ENCODE measurements around the gene SLC9B1.
"Not testable (repeated sequence)": the region's sequence is repeated elsewhere in the genome, so short reads cannot be mapped to it uniquely, and the experiment has no call there.

Gene SLC9B1

GRCh38 chr4:103011378-103012025, 8.0 kb downstream of the SLC9B1 start:
- DNase-seq, result no peak

GRCh38 chr4:103010804-103011203, 8.7 kb downstream of the SLC9B1 start:
- DNase-seq, result no peak

DNA sequence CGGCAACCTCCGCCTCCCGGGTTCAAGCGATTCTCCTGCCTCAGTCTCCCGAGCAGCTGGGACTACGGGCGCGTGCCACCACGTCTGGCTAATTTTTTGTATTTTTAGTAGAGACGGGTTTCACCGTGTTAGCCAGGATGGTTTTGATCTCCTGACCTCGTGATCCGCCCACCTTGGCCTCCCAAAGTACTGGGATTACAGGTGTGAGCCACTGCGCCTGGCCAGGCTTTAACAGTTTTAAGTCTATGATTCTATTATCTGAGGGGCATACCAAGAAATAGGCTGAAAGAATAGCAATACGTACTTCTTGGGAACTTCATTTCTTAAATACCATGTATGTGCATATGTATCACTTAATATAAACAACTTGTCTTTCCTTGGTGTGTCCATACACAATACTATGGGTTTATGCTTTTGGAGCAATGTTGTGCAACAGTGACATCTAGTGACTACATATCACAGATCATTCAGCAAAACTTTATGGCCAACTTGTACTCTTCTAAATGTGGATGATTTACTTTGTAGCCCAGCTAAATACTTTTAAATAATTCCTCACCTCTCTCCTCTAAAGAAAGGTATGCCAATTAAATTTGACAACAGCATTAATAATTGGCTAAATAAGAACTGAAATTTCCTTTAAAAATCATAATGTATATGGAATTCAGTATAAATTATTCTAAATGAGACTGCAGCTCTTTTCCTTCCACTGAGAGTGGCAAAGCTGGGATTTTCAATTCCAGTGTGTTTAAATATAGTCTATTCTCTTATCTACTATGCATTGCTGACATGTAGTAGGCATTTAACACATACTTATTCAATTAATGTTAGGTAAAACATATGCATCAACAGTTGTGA, 10.4 kb downstream of the SLC9B1 start:
- no peak for DNase-seq

- DNase-seq, result no peak
These were observed 17.0 kb downstream of the SLC9B1 start for GRCh38 chr4:103002551-103002950.

- DNase-seq, result no peak
These were observed 24.7 kb downstream of the SLC9B1 start for GRCh38 chr4:102994803-102995202.

GRCh38 chr4:102993985-102994384, 25.5 kb downstream of the SLC9B1 start:
- not testable (repeated sequence) for DNase-seq

DNA sequence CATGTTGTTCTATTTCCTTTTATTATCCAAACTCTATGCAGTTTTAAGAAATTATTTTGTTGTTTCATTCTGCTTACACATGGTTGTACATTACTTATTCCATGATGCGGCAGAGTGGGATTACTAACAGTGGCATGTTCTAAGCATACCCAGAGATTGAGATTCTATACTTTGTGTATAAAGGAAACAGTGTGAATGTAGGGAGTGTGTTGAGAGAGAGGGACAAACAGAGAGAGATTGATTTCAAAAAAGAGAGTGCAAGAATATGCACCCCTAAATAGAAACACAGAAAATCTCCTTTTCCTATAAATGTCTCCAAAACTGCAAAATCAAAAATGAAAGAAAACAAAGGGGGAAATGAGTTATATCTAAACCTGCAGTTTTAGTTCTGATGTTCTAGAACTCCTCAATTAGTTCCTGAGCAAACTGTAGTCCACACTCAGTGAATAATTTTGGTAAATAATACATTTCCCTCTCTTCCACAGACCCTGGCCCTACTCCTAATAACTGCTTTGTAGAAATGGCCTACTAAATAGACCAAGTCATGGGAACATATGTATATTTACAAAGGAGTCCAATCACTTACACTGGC, 31.0 kb downstream of the SLC9B1 start:
- no peak for DNase-seq

DNA sequence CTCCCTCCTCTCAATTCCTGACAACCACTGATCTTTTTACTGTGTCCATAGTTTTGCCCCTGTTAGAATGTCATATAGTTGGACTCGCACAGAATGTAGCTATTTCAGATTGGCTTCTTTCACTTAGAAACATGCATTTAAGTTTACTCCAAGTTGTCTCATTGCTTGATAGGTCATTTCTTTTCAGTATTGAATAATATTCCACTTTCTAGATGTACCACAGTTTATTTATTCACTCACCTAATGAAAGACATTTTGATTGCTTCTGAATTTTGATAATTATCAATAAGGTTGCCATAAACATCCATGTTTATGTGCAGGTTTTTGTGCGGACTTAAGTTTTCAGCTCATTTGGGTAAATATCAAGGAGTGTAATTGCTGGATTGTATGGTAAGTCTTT, 38.5 kb downstream of the SLC9B1 start:
- no peak for DNase-seq

DNA sequence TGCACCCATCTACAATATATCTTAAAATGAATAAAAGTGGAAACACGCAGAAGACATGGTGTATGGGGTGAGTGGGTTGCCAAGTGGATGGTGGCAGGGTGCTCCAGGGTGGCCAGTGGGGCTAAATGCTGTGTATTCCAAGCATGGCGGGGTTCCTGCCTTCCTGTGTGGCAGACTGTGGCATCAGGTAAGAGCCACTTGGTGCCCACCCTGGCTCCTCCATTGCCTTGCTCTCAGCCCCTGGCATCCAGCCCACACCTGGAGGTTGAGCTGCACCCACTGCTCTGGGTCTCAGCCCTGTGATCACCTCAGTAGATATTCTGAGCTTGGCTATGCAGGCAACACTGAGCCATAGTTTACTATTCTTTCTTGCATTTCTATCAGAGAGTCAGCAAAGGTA, 57.7 kb downstream of the SLC9B1 start:
- DNase-seq, result not testable (repeated sequence)

GRCh38 chr4:102959496-102959895, 60.0 kb downstream of the SLC9B1 start:
- DNase-seq, result no peak

- no peak for DNase-seq
These were observed 74.4 kb downstream of the SLC9B1 start for GRCh38 chr4:102945066-102945465.

DNA sequence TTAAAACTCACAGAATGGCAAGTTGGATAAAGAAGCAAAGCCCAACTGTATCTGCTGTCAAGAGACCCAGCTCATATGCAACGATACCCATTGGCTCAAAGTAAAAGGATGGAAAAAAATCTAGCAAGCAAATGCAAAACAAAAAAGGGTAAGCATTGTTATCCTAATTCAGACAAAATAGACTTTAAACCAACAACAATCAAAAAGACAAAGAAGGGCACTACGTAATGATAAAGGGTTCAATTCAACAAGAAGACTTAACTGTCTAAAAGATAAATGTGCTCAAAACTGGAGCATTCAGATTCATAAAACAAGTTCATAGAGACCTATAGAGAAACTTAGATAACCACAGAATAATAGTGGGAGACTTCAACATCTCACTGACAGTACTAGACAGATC, 81.4 kb downstream of the SLC9B1 start:
- DNase-seq, result not testable (repeated sequence)

- DNase-seq, result no peak
These were observed 83.8 kb downstream of the SLC9B1 start for GRCh38 chr4:102935716-102936115.

DNA sequence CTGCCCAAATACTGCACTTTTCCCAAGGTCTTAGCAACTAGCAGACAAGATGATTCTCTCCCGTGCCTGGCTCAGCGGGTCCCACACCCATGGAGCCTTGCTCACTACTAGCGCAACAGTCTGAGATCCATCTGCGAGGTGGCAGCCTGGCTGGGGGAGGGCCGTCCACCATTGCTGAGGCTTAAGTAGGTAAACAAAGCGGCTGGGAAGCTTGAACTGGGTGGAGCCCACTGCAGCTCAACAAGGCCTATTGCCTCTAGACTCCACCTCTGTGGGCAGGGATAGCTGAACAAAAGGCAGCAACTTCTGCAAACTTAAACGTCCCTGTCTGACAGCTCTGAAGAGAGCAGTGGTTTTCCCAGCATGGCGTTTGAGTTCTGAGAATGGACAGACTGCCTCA, 99.8 kb downstream of the SLC9B1 start:
- DNase-seq, result not testable (repeated sequence)

DNA sequence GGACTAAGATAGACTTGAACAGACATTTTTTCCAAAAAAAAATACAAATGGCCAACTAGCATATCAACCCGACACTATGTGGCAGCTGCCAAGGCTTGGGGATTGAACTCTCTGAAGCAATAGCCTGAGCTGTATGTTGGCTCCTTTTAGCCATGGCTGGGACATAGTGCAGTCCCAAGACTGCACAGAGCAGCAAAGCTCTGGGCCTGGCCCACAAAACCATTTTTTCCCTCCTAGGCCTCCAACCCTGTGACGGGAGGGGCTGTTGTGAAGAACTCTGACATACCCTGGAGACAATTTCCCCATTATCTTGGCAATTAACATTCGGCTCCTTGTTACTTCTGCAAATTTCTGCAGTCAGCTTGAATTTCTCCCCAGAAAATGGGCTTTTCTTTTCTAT, 100.6 kb downstream of the SLC9B1 start:
- no peak for DNase-seq

DNA sequence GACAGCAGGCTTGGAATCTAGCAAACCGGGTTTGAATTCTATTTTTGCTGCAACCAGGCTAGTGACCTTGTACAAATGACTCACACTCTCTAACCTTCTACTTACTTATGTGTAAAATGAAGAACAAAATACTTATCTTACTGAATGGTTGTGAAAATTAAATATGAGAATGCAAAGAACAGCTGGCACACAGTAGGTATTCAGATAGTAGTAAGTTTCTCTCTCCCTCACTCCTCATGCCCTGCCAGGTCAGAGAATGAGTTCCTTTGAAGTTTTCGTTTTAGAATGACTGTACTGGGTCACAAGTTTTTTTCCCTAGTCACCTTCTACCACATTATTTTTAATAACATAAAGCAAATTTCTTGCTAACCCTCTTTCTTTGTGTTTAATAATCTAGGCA, 117.7 kb downstream of the SLC9B1 start:
- no peak for DNase-seq

DNA sequence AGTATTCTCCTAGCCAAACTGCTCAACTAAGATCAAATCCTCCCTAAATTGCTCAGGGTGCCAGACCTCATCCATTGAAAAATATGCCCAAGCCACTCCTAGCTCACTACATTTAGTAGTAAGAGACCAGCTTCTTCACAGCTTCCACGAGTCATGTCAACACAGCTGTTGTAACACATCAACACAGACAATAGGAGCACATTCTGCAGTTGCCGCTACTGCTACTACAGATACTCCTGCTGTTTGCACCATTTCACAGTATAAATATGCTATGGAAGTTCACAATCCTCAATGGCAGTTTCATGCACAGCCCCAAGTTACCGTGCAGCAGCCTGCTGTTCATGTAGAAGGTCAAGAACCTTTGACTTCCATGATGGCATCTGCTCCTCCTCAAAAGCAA, 121.9 kb downstream of the SLC9B1 start:
- DNase-seq, result not testable (repeated sequence)

DNA sequence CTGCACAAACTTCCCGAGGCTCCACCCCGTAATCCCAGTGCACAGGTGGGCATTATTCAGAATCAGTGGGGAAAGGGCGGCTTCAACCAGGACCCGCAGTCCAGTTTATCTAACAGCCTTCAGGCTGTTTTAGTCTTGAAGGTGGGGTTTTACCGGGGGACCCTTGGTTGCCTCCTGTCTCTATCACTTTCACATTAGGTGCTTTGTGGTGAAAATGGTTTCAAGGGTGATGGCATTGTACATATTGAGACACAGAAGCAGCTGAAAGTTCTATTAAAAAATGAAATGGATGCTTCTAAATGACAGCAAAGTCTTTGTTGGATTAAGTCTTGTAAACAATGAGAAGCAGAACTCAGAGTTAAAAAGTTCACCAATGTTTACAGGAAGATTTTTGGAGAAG, 123.0 kb downstream of the SLC9B1 start:
- DNase-seq, result not testable (repeated sequence)

- DNase-seq, result not testable (repeated sequence)
These were observed 129.6 kb downstream of the SLC9B1 start for GRCh38 chr4:102889866-102890265.

GRCh38 chr4:102888570-102888969, 130.9 kb downstream of the SLC9B1 start:
- not testable (repeated sequence) for DNase-seq

DNA sequence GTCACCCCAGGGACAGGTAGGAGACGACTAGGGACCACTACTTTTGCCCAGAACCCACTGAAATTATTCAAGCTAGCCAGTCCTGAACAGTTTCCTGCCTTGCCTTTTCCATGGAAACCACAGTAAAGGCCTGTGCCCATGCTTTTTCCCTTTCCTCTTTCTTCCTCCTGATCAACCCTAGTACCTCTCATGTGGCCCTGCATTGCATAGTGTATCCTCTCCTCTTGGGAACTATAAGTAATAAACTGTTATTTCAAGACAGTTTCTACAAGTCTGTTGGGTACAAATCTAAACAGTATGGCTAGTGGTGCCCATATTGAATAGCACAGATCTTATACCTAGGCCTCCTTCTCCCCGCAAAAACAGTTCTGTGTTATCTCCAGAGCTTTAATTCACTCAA, 136.2 kb downstream of the SLC9B1 start:
- no peak for DNase-seq

DNA sequence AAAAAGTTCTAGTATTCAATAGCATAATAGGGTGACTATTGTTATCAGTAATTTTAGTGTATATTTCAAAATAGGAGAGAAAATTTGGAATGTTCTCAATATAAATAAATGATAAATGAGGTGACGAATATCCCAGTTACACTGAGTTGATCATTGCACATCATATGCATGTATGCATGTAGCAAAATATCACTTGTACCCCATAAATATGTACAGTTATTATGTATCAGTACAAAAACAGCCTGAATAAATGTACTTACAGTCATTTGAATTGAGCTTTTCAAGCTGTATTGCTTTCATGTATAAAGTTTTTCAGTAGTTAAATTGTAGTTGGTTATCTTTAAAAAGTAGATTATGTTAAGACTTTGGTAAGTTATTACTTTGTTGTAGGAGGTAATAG, 138.2 kb downstream of the SLC9B1 start:
- DNase-seq, result no peak

GRCh38 chr4:102878901-102879300, 140.6 kb downstream of the SLC9B1 start:
- DNase-seq, result no peak

GRCh38 chr4:102878349-102878748, 141.2 kb downstream of the SLC9B1 start:
- not testable (repeated sequence) for DNase-seq

Measured in GOT3 (cell line).